ENCODE data around the gene CNOT3.

CNOT3 gene

GRCh38 chr19:54160182-54160811, 22.7 kb downstream of the CNOT3 start:
- ATAC-seq: peak; percentile 11

GRCh38 chr19:54160854-54161253, 23.3 kb downstream of the CNOT3 start:
- ATAC-seq: no peak
- TF ChIP-seq ESRRG (CRISPR knock-in tag; IDR thresholded peaks at IDR 0.05) (no peak), CSRNP3 (CRISPR knock-in tag; IDR thresholded peaks at IDR 0.05) (no peak), CREB5 (CRISPR knock-in tag; IDR thresholded peaks at IDR 0.05; ENCODE audit: low read depth) (no peak), BACH2 (CRISPR knock-in tag; IDR thresholded peaks at IDR 0.05; ENCODE audit: borderline replicate concordance) (no peak), PPARA (CRISPR knock-in tag; IDR thresholded peaks at IDR 0.05; ENCODE audit: borderline replicate concordance) (no peak), TOX (CRISPR knock-in tag; IDR thresholded peaks at IDR 0.05; ENCODE audit: borderline replicate concordance) (no peak), ZNF565 (CRISPR knock-in tag; conservative IDR thresholded peaks at IDR 0.05; ENCODE audit: low read depth) (no peak)

More at GRCh38 chr19:54160182-54160811, 22.7 kb downstream of the CNOT3 start:
- TF ChIP-seq CSDC2 (CRISPR knock-in tag; IDR thresholded peaks at IDR 0.05) (no peak), ZNF70 (CRISPR knock-in tag; IDR thresholded peaks at IDR 0.05) (no peak), PATZ1 (CRISPR knock-in tag; IDR thresholded peaks at IDR 0.05; ENCODE audit: borderline replicate concordance) (no peak), ZFP3 (CRISPR knock-in tag; IDR thresholded peaks at IDR 0.05) (no peak), POU6F1 (CRISPR knock-in tag; IDR thresholded peaks at IDR 0.05; ENCODE audit: borderline replicate concordance, low read depth) (no peak), ZNF8 (CRISPR knock-in tag; IDR thresholded peaks at IDR 0.05) (no peak), OSR1 (CRISPR knock-in tag; IDR thresholded peaks at IDR 0.05) (no peak), ESRRG (CRISPR knock-in tag; IDR thresholded peaks at IDR 0.05) (no peak), TCF4 (CRISPR knock-in tag; IDR thresholded peaks at IDR 0.05; ENCODE audit: borderline replicate concordance) (no peak), TSHZ2 (CRISPR knock-in tag; IDR thresholded peaks at IDR 0.05) (no peak), RARB (CRISPR knock-in tag; IDR thresholded peaks at IDR 0.05) (no peak), ZNF565 (CRISPR knock-in tag; conservative IDR thresholded peaks at IDR 0.05; ENCODE audit: low read depth) (no peak), ZFP30 (CRISPR knock-in tag; IDR thresholded peaks at IDR 0.05) (no peak), ARNTL (CRISPR knock-in tag; IDR thresholded peaks at IDR 0.05; ENCODE audit: borderline replicate concordance, low read depth) (no peak), ZC3H10 (CRISPR knock-in tag; IDR thresholded peaks at IDR 0.05) (no peak), CSRNP3 (CRISPR knock-in tag; IDR thresholded peaks at IDR 0.05) (no peak)

All from SK-N-SH treated with all-trans-retinoic acid at 6 μM for 48 hours (cell line).